BJ (cell line): Measurements from ENCODE around the gene MOBP. TPM values are rescaled to one million over a fixed set of nuclear protein-coding genes. Genes with fewer than 3 reads are reported as not detected.

Experiments used
- CTCF ChIA-PET: fragments of 350-600 bp; formaldehyde crosslinking; extraction: SDS; loops from one replicate; lab custom pipeline; 2021; ENCODE audit warnings: antibody characterized with exemption, inconsistent platforms; lab: Yijun Ruan, JAX
- POLR2A ChIA-PET: fragments of 300-600 bp; sonication (Branson Sonifier 250); formaldehyde crosslinking; extraction: SDS; loops from one replicate; lab custom pipeline; 2021; ENCODE audit warnings: antibody characterized with exemption; lab: Charles Lee
- DNase-seq: peaks from one replicate; pipeline ENCODE4 v3.0.0-alpha.2; 2011; ENCODE audit warnings: low read depth
- H3K27me3 ChIP-seq: 2 replicates; pipeline ENCODE4 v1.6.0; 2011; ENCODE audit warnings: low read length; ENCODE audit not compliant: control insufficient read depth, insufficient read depth
- H3K36me3 ChIP-seq: 2 replicates; pipeline ENCODE4 v1.5.1; 2011; ENCODE audit warnings: low read length; ENCODE audit not compliant: control insufficient read depth, insufficient read depth
- H3K4me3 ChIP-seq: 2 replicates; pipeline ENCODE4 v1.5.1; 2011; ENCODE audit warnings: low read depth, mild to moderate bottlenecking, control low read depth, low read length
- polyA plus RNA-seq: library from polyadenylated mRNA; depleted of rRNA; stranded (reverse); fragments of >200 nt; gene quantifications from 2 replicates; pipeline ENCODE4 v1.2.3, GENCODE V29; 2011
- TF ChIP-seq, protein P1 (sequence below): IDR thresholded peaks from 2 replicates; pipeline ENCODE4 v1.5.1; 2011; ENCODE audit warnings: low read depth, mild to moderate bottlenecking, control low read depth, inconsistent platforms, low read length, moderate library complexity; ENCODE audit not compliant: insufficient read depth

Gene MOBP
- polyA plus RNA-seq, 1 experiment: not detected

GRCh38 chr3:39468108-39468436, 592 bp downstream of the MOBP start:
- no peaks in the 10 kb centered on the region for H3K27me3 ChIP-seq
- TF ChIP-seq, protein P1, sequence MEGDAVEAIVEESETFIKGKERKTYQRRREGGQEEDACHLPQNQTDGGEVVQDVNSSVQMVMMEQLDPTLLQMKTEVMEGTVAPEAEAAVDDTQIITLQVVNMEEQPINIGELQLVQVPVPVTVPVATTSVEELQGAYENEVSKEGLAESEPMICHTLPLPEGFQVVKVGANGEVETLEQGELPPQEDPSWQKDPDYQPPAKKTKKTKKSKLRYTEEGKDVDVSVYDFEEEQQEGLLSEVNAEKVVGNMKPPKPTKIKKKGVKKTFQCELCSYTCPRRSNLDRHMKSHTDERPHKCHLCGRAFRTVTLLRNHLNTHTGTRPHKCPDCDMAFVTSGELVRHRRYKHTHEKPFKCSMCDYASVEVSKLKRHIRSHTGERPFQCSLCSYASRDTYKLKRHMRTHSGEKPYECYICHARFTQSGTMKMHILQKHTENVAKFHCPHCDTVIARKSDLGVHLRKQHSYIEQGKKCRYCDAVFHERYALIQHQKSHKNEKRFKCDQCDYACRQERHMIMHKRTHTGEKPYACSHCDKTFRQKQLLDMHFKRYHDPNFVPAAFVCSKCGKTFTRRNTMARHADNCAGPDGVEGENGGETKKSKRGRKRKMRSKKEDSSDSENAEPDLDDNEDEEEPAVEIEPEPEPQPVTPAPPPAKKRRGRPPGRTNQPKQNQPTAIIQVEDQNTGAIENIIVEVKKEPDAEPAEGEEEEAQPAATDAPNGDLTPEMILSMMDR: no peak
- H3K4me3 ChIP-seq: no peak overlapping the region
- H3K36me3 ChIP-seq: no peaks in the 10 kb centered on the region
- DNase-seq: no peak
- ChIA-PET POLR2A (no interaction called here), CTCF (interaction anchor here (2.4 kb wide), 1 partner anchor 20 kb away, joined by 7 read pairs; no protein-coding TSS in a partner anchor)

GRCh38 chr3:39469258-39469657, 1.8 kb downstream of the MOBP start:
- Histone ChIP-seq H3K4me3 (no peak overlapping the region), H3K27me3 (no peaks in the 10 kb centered on the region), H3K36me3 (no peaks in the 10 kb centered on the region)
- TF ChIP-seq, protein P1: no peak
- DNase-seq: no peak
- CTCF ChIA-PET: no interaction called here
- POLR2A ChIA-PET: no interaction called here

- ChIA-PET CTCF (no interaction called here), POLR2A (no interaction called here)
- Histone ChIP-seq H3K27me3 (no peaks in the 10 kb centered on the region), H3K36me3 (no peaks in the 10 kb centered on the region), H3K4me3 (no peak overlapping the region)
- DNase-seq: no peak
- TF ChIP-seq, protein P1: no peak
Measured at GRCh38 chr3:39469945-39470344, 2.5 kb downstream of the MOBP start.

DNA sequence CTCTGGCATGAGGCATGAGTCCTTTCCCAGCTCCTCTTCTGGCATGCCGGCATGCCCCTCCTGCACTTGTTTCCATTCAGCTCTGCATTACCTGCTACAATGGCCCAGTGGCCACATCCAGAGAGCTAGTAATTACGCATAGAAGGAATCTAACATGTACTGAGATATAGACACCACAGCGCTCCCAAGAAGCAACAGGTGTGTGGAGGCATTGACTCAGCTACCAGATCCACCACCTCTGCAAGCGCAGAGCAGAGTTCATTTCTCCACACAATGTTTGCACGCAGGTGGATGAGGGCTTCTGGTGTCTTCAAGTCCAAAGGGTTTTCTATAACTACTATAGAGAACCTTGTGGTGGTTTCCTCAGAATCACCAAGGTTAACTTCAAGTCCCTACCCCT, 4.2 kb downstream of the MOBP start:
- ChIA-PET CTCF (interaction anchor here (0.8 to 2.6 kb wide), 2 partner anchors 26 to 27 kb away, joined by 3 to 6 read pairs; no protein-coding TSS in a partner anchor), POLR2A (interaction anchor here (0.6 kb wide), 1 partner anchor 12 kb away, joined by 3 read pairs; no protein-coding TSS in a partner anchor)
- H3K27me3 ChIP-seq: no peaks in the 10 kb centered on the region
- TF ChIP-seq, protein P1: no peak
- H3K4me3 ChIP-seq: no peak overlapping the region
- H3K36me3 ChIP-seq: no peaks in the 10 kb centered on the region
- no peak for DNase-seq

GRCh38 chr3:39473452-39474125, 6.1 kb downstream of the MOBP start:
- ChIA-PET CTCF (interaction anchor here (2.6 kb wide), 1 partner anchor 25 kb away, joined by 6 read pairs; no protein-coding TSS in a partner anchor), POLR2A (no interaction called here)
- no peak for DNase-seq
- Histone ChIP-seq H3K27me3 (no peaks in the 10 kb centered on the region), H3K4me3 (no peak overlapping the region), H3K36me3 (no peaks in the 10 kb centered on the region)
- TF ChIP-seq, protein P1: no peak
